H1 (cell line): ENCODE results near the gene EDC3. TPM values are rescaled to one million over a fixed set of nuclear protein-coding genes. Genes with fewer than 3 reads are reported as not detected.

Experiments
- CTCF ChIA-PET: fragments of 300-600 bp; sonication (Branson Sonifier 250); formaldehyde crosslinking; loops from one replicate; lab custom pipeline; 2021; ENCODE audit not compliant: partially characterized antibody; lab: Charles Lee
- POLR2A ChIA-PET: fragments of 300-600 bp; sonication (Branson Sonifier 250); formaldehyde crosslinking; loops from one replicate; lab custom pipeline; 2021; ENCODE audit warnings: inconsistent platforms; ENCODE audit not compliant: partially characterized antibody; lab: Charles Lee
- DNase-seq, 2 experiments: peaks; one replicate each; pipeline versions ENCODE4 v3.0.0 to v3.0.0-alpha.2; 2010 to 2022; ENCODE audit warnings: low spot score in 2 of 2, low read depth in 1 of 2, mixed read lengths in 1 of 2
- FAIRE-seq: peaks from 2 replicates; lab custom pipeline; 2011; peaks lifted over from hg19 to GRCh38; lab: Jason Lieb, UNC
- H2AFZ ChIP-seq: 2 replicates; pipeline ENCODE4 v1.8.1; 2012; ENCODE audit warnings: low read length, inconsistent platforms
- H2AK5ac ChIP-seq: 2 replicates; pipeline ENCODE4 v1.6.1; 2013; ENCODE audit warnings: low read depth, low read length
- H2BK120ac ChIP-seq: replicated peaks from 2 replicates; pipeline ENCODE3; 2013; ENCODE audit warnings: low read depth, low read length, inconsistent platforms
- H2BK12ac ChIP-seq: 2 replicates; pipeline ENCODE4 v1.6.1; 2013; ENCODE audit warnings: low read depth, low read length
- H2BK15ac ChIP-seq: 2 replicates; pipeline ENCODE4 v1.6.1; 2013; ENCODE audit warnings: low read length
- H2BK20ac ChIP-seq: 2 replicates; pipeline ENCODE4 v1.6.1; 2013; ENCODE audit warnings: low read length
- H2BK5ac ChIP-seq: 2 replicates; pipeline ENCODE4 v1.6.1; 2013; ENCODE audit warnings: low read depth, low read length
- H3K14ac ChIP-seq: 2 replicates; pipeline ENCODE4 v1.6.1; 2013; ENCODE audit warnings: inconsistent platforms; ENCODE audit not compliant: insufficient read length
- H3K18ac ChIP-seq: 2 replicates; pipeline ENCODE4 v1.6.1; 2013; ENCODE audit warnings: low read length; ENCODE audit errors: extremely low read depth
- H3K23ac ChIP-seq: 2 replicates; pipeline ENCODE4 v1.6.1; 2013; ENCODE audit warnings: inconsistent platforms; ENCODE audit not compliant: insufficient read length
- H3K23me2 ChIP-seq: 2 replicates; pipeline ENCODE4 v1.6.1; 2013; ENCODE audit warnings: low read depth, low read length
- H3K27ac ChIP-seq: 2 replicates; pipeline ENCODE4 v1.6.1; 2011; ENCODE audit warnings: low read depth, low read length, inconsistent platforms
- H3K27me3 ChIP-seq, 4 experiments: replicated peaks in 1 of 4; 1 replicate in 1 of 4; 2 replicates in 3 of 4; pipeline versions ENCODE4 v1.6.1 to v1.8.1; 2011 to 2013; ENCODE audit warnings: low read length in 3 of 4, mild to moderate bottlenecking in 3 of 4, inconsistent platforms in 2 of 4, mixed read lengths in 2 of 4, moderate library complexity in 1 of 4; ENCODE audit not compliant: control insufficient read depth in 3 of 4, insufficient read depth in 3 of 4; ENCODE audit errors: extremely low read depth in 1 of 4
- H3K36me3 ChIP-seq, 4 experiments: 2 replicates each; pipeline versions ENCODE4 v1.6.1 to v1.8.1; 2011 to 2013; ENCODE audit warnings: mild to moderate bottlenecking in 4 of 4, low read length in 3 of 4, moderate library complexity in 2 of 4, control low read depth in 1 of 4, inconsistent platforms in 1 of 4; ENCODE audit not compliant: insufficient read depth in 4 of 4, control insufficient read depth in 2 of 4
- H3K4ac ChIP-seq: replicated peaks from 2 replicates; pipeline ENCODE3; 2013; ENCODE audit warnings: low read length, low read depth, mixed read lengths, inconsistent platforms; ENCODE audit not compliant: insufficient read length
- H3K4me1 ChIP-seq, 4 experiments: replicated peaks in 1 of 4; 1 replicate in 1 of 4; 2 replicates in 3 of 4; pipeline versions ENCODE4 v1.6.1 to v1.8.1; 2011 to 2013; ENCODE audit warnings: low read length in 3 of 4, inconsistent platforms in 2 of 4, mixed read lengths in 1 of 4; ENCODE audit not compliant: insufficient read depth in 4 of 4, control insufficient read depth in 3 of 4
- H3K4me2 ChIP-seq, 2 experiments: 2 replicates each; pipeline versions ENCODE4 v1.6.1 to v1.8.1; 2011 to 2013; ENCODE audit warnings: low read depth in 2 of 2, low read length in 2 of 2, control low read depth in 1 of 2, inconsistent platforms in 1 of 2, mild to moderate bottlenecking in 1 of 2; ENCODE audit not compliant: insufficient read depth in 1 of 2
- H3K4me3 ChIP-seq, 4 experiments: fragments of 200-600, 300-600 bp in 1 of 4; sonication (generic), shearing (Covaris generic), sonication (Bioruptor Twin) in 1 of 4; 2 replicates each; pipeline versions ENCODE4 v1.5.1 to v1.8.1; 2011 to 2016; ENCODE audit warnings: low read length in 4 of 4, low read depth in 3 of 4, control low read depth in 2 of 4, inconsistent platforms in 2 of 4, mild to moderate bottlenecking in 2 of 4, mixed read lengths in 1 of 4, moderate library complexity in 1 of 4; ENCODE audit not compliant: insufficient read depth in 2 of 4; ENCODE audit errors: extremely low read depth in 1 of 4
- H3K56ac ChIP-seq: replicated peaks from 2 replicates; pipeline ENCODE3; 2013; ENCODE audit warnings: low read depth, mild to moderate bottlenecking, mixed read lengths, low read length, inconsistent platforms; ENCODE audit not compliant: insufficient read length
- H3K79me1 ChIP-seq: 2 replicates; pipeline ENCODE4 v1.6.1; 2013; ENCODE audit warnings: low read depth, low read length, control low read depth
- H3K79me2 ChIP-seq, 2 experiments: 2 replicates each; pipeline versions ENCODE4 v1.6.1 to v1.8.1; 2012 to 2013; ENCODE audit warnings: low read length in 2 of 2, mild to moderate bottlenecking in 2 of 2, inconsistent platforms in 1 of 2; ENCODE audit not compliant: insufficient read depth in 2 of 2, control insufficient read depth in 1 of 2
- H3K9ac ChIP-seq, 4 experiments: replicated peaks in 1 of 4; 1 replicate in 1 of 4; 2 replicates in 3 of 4; pipeline versions ENCODE4 v1.6.1 to v1.8.1; 2011 to 2013; ENCODE audit warnings: low read depth in 3 of 4, low read length in 3 of 4, control low read depth in 2 of 4, mild to moderate bottlenecking in 2 of 4, moderate library complexity in 2 of 4, inconsistent platforms in 1 of 4; ENCODE audit errors: extremely low read depth in 1 of 4
- H3K9me3 ChIP-seq, 2 experiments: 2 replicates each; pipeline versions ENCODE4 v1.6.1 to v1.8.1; 2012 to 2013; ENCODE audit warnings: mild to moderate bottlenecking in 2 of 2, moderate library complexity in 2 of 2, control low read depth in 1 of 2, inconsistent platforms in 1 of 2, low read depth in 1 of 2, low read length in 1 of 2, mixed read lengths in 1 of 2; ENCODE audit not compliant: insufficient read depth in 2 of 2
- H4K20me1 ChIP-seq, 2 experiments: replicated peaks in 1 of 2; 2 replicates each; pipeline versions ENCODE3 to v1.8.1; 2011 to 2013; ENCODE audit warnings: inconsistent platforms in 2 of 2, low read length in 2 of 2, mild to moderate bottlenecking in 1 of 2; ENCODE audit not compliant: insufficient read depth in 2 of 2, control insufficient read depth in 1 of 2
- H4K5ac ChIP-seq: 2 replicates; pipeline ENCODE4 v1.6.1; 2013; ENCODE audit warnings: low read length, low read depth, mixed read lengths, inconsistent platforms; ENCODE audit not compliant: insufficient read length
- H4K8ac ChIP-seq: 2 replicates; pipeline ENCODE4 v1.8.0; 2013; ENCODE audit warnings: mild to moderate bottlenecking, moderate library complexity, low read length, inconsistent platforms; ENCODE audit not compliant: insufficient read depth; ENCODE audit errors: extremely low read depth
- H4K91ac ChIP-seq: replicated peaks from 2 replicates; pipeline ENCODE3; 2013; ENCODE audit warnings: low read length, mixed read lengths, inconsistent platforms; ENCODE audit not compliant: insufficient read length
- EP300 ChIP-seq, 2 experiments: IDR thresholded peaks; 1 replicate in 1 of 2; 2 replicates in 1 of 2; pipeline ENCODE4 v1.6.1; 2011 to 2012; ENCODE audit warnings: low read depth in 2 of 2, low read length in 2 of 2, mild to moderate bottlenecking in 2 of 2, borderline replicate concordance in 1 of 2, inconsistent platforms in 1 of 2, moderate library complexity in 1 of 2
- TCF12 ChIP-seq: IDR thresholded peaks from 2 replicates; pipeline ENCODE4 v1.6.1; 2011; ENCODE audit warnings: low read depth, mild to moderate bottlenecking, low read length
- TEAD4 ChIP-seq: IDR thresholded peaks from 2 replicates; pipeline ENCODE4 v1.6.1; 2012; ENCODE audit warnings: low read depth, low read length, inconsistent platforms, mixed read lengths
- WGBS, 2 experiments: shearing (Covaris generic) in 1 of 2; methylation state at CpG; one replicate each; pipeline versions ENCODE4 v1.1.6 to v1.1.7; 2013 to 2015; ENCODE audit warnings: low lambda C conversion rate in 2 of 2, mixed read lengths in 2 of 2, inconsistent platforms in 1 of 2, low coverage in 1 of 2, missing lambda C conversion rate in 1 of 2; ENCODE audit not compliant: insufficient replicate concordance in 2 of 2, insufficient coverage in 1 of 2, insufficient read length in 1 of 2; ENCODE audit errors: extremely low coverage in 1 of 2, missing lambda C conversion rate in 1 of 2; 5-methylcytosine and 5-hydroxymethylcytosine counted together
- polyA plus RNA-seq, 7 experiments: library from polyadenylated mRNA; depleted of rRNA in 3 of 7; stranded (reverse) in 5 of 7; unstranded in 2 of 7; fragments of >200 nt in 5 of 7; fragments of 200-250 nt in 2 of 7; gene quantifications; 1 replicate in 5 of 7; 2 replicates in 1 of 7; 4 replicates in 1 of 7; pipeline versions ENCODE4 v1.2.1 to v1.2.3, GENCODE V29; 2011 to 2013; ENCODE audit warnings: missing spikeins in 2 of 7, mixed read lengths in 2 of 7
- total RNA-seq: library from RNA; stranded (reverse); fragmentation: NEBNext Ultra II Directional; extraction: Animal tissue kit (Norgen Biotek cat#: 25700); gene quantifications from 2 replicates; pipeline ENCODE4 v1.2.1, GENCODE V29; 2021
- TF ChIP-seq, protein P1 (sequence below): IDR thresholded peaks from 2 replicates; pipeline ENCODE4 v1.6.1; 2012; ENCODE audit warnings: inconsistent platforms

The EDC3 gene
- total and polyA plus RNA-seq, 2 of the 8 experiments (the other 6 are each of a cell fraction or from before 2014, with no cell fraction given), result 45.0 to 50.8 TPM

DNA sequence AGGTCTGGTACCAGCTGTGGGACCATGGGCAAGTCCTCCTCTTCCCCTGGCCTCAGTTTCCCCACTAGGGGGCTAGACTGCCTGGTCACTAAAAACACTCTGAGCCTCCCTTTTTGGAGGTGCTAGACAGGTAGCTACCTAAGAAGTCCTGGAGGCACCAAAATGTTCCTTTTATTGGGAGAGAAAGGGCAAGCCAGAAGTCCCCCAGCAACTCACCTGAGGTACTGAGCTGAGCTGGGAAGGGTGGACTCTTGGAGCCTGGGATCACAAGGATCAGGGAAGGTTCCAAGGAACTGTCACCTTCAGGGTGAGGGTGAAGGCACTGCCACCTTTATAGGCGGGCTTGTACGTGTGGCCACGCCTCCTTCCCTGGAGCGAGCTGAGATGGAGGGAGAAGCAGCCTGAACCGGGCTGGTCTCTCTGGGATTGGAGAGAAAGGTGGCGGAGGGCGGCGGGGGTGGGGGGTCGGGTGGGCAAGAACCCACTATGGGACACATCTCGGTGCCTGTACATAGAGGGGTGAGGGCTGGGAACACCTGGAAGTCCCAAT lies 29.5 kb upstream of the EDC3 start, which contains the start of gene CYP1A1:
TSS of gene CYP1A1 (minus strand) at position 304 of the 550 bp plus-strand sequence. CDS start 2,431 bp downstream, outside the sequence.
- Histone ChIP-seq H3K27me3 (peaks cover 11 to 31% (median 26%) of the 10 kb centered on the region in 4 experiments), H4K91ac (no peak within 1 kb of the TSS), H3K23ac (no peak within 1 kb of the TSS), H2AK5ac (no peak within 1 kb of the TSS), H3K23me2 (peaks cover 11% of the 10 kb centered on the region; the same call in 1 of the 2 replicates), H2BK5ac (0 out of 2 replicates have a peak within 1 kb of the TSS, but pooled peaks have one; percentile 35), H3K79me1 (no peaks in the 10 kb centered on the region), H2BK15ac (0 out of 2 replicates have a peak within 1 kb of the TSS, but pooled peaks have one; percentile 49), H3K56ac (peak within 1 kb of the TSS; percentile 50), H4K8ac (peak within 1 kb of the TSS; percentile 68; the same call in 1 of the 2 replicates), H3K9ac (peak within 1 kb of the TSS in 2 of 4 experiments; percentile 8 to 14; a peak in 1 of 7 replicates), H3K27ac (no peak within 1 kb of the TSS), H4K5ac (no peak within 1 kb of the TSS), H2AFZ (peak within 1 kb of the TSS; percentile 81), H3K4me1 (peaks cover 0 to 5% (median 0%) of the 10 kb centered on the region in 4 experiments; a peak in 3 of 7 replicates), H3K4me3 (peak within 1 kb of the TSS; percentile 38 to 77 (median 69)), H2BK20ac (peak within 1 kb of the TSS; percentile 87; the same call in 1 of the 2 replicates), H2BK120ac (no peak within 1 kb of the TSS), H3K36me3 (no peaks in the 10 kb centered on the region), H3K9me3 (no peaks in the 10 kb centered on the region; a peak in 1 of 4 replicates), H3K18ac (peak within 1 kb of the TSS; percentile 13; the same call in 1 of the 2 replicates), H2BK12ac (peak within 1 kb of the TSS; percentile 50; the same call in 1 of the 2 replicates), H4K20me1 (no peaks in the 10 kb centered on the region), H3K4me2 (peak within 1 kb of the TSS; percentile 81 to 82), H3K4ac (no peak within 1 kb of the TSS), H3K14ac (no peak within 1 kb of the TSS), H3K79me2 (no peaks in the 10 kb centered on the region)
- DNase-seq (peak in 1 of 2 experiments; percentile 68), FAIRE-seq (no peak)
- CTCF ChIA-PET, result interaction anchor here (0.7 to 4.3 kb wide), 14 partner anchors 9 to 229 kb away, joined by 3 to 39 read pairs (median 4); partner anchors contain the start of gene EDC3
- WGBS, 2 experiments, result 0% methylated on average over 5 of the region's 10 CpGs; no CpG with 5 or more reads in 1 of the 2 experiments
- POLR2A ChIA-PET, result interaction anchor here (0.7 to 5.5 kb wide), 15 partner anchors 10 to 92 kb away, joined by 3 to 46 read pairs (median 4); partner anchors contain the start of genes CYP1A2 and EDC3
- TF ChIP-seq EP300 (IDR thresholded peaks at IDR 0.05; ENCODE audit: borderline replicate concordance in 1 of 2, low read depth in 2 of 2, low read length in 2 of 2), result no peak
- TF ChIP-seq TEAD4, result no peak
- TF ChIP-seq, protein P1, sequence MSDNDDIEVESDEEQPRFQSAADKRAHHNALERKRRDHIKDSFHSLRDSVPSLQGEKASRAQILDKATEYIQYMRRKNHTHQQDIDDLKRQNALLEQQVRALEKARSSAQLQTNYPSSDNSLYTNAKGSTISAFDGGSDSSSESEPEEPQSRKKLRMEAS, result no peak
- no peak for TF ChIP-seq TCF12
